ENCODE measurements around the gene MSRB1. TPM values are rescaled to one million over a fixed set of nuclear protein-coding genes. Genes with fewer than 3 reads are reported as not detected.

Gene MSRB1
- total RNA-seq, 2 donors from 2014 or later: 21.2 to 37.6 TPM

GRCh38 chr16:1981398-1981836 lies 38.4 kb upstream of the MSRB1 start, which contains the start of gene NOXO1:
Gene NOXO1 (minus strand): TSS chr16:1981469. CDS start chr16:1981179, 290 bp downstream.
- TF ChIP-seq, protein P1, sequence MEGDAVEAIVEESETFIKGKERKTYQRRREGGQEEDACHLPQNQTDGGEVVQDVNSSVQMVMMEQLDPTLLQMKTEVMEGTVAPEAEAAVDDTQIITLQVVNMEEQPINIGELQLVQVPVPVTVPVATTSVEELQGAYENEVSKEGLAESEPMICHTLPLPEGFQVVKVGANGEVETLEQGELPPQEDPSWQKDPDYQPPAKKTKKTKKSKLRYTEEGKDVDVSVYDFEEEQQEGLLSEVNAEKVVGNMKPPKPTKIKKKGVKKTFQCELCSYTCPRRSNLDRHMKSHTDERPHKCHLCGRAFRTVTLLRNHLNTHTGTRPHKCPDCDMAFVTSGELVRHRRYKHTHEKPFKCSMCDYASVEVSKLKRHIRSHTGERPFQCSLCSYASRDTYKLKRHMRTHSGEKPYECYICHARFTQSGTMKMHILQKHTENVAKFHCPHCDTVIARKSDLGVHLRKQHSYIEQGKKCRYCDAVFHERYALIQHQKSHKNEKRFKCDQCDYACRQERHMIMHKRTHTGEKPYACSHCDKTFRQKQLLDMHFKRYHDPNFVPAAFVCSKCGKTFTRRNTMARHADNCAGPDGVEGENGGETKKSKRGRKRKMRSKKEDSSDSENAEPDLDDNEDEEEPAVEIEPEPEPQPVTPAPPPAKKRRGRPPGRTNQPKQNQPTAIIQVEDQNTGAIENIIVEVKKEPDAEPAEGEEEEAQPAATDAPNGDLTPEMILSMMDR (IDR thresholded peaks at IDR 0.05): no peak
- H3K27me3 ChIP-seq (replicated peaks; ENCODE audit: insufficient read depth): no peaks in the 10 kb centered on the region
- H3K36me3 ChIP-seq: peaks cover 29% of the 10 kb centered on the region
- peaks cover 7 to 18% of the 10 kb centered on the region in 2 donors for H3K4me1 ChIP-seq (ENCODE audit: control insufficient read depth in 1 of 2, low read depth in 2 of 2)
- no peak for ATAC-seq (ENCODE audit: insufficient number of reproducible peaks, low FRiP score, low read depth)
- no peak within 1 kb of the TSS for H3K4me3 ChIP-seq
- no peak within 1 kb of the TSS for H3K27ac ChIP-seq
- H3K9me3 ChIP-seq: no peaks in the 10 kb centered on the region
- DNase-seq (ENCODE audit: low spot score): no peak

DNA sequence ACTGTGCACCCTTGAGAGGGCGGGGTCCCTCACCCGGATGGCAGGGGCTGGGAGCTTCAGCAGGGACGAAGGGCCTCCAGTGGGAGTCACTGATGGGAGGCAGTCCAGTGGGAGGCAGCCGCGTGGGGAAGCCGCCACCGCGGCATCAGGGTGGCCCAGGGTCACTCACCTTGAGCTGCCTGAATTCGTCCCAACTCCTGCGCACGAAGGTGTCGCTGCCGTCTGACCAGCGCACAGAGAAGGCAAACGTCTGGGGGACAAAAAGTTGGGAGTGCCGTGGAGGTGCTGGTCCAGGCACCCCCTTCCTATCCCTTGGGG lies 37.7 kb upstream of the MSRB1 start:
- ATAC-seq (ENCODE audit: insufficient number of reproducible peaks, low FRiP score, low read depth) (no peak), DNase-seq (ENCODE audit: low spot score) (no peak)
- no peaks in the 10 kb centered on the region for H3K9me3 ChIP-seq
- TF ChIP-seq, protein P1 (IDR thresholded peaks at IDR 0.05): no peak
- H3K4me3 ChIP-seq: no peak overlapping the region
- H3K27me3 ChIP-seq (replicated peaks; ENCODE audit: insufficient read depth): no peaks in the 10 kb centered on the region
- H3K4me1 ChIP-seq (ENCODE audit: control insufficient read depth in 1 of 2, low read depth in 2 of 2): peaks cover 7 to 18% of the 10 kb centered on the region in 2 donors
- H3K27ac ChIP-seq: no peak overlapping the region
- H3K36me3 ChIP-seq: peaks cover 29% of the 10 kb centered on the region

DNA sequence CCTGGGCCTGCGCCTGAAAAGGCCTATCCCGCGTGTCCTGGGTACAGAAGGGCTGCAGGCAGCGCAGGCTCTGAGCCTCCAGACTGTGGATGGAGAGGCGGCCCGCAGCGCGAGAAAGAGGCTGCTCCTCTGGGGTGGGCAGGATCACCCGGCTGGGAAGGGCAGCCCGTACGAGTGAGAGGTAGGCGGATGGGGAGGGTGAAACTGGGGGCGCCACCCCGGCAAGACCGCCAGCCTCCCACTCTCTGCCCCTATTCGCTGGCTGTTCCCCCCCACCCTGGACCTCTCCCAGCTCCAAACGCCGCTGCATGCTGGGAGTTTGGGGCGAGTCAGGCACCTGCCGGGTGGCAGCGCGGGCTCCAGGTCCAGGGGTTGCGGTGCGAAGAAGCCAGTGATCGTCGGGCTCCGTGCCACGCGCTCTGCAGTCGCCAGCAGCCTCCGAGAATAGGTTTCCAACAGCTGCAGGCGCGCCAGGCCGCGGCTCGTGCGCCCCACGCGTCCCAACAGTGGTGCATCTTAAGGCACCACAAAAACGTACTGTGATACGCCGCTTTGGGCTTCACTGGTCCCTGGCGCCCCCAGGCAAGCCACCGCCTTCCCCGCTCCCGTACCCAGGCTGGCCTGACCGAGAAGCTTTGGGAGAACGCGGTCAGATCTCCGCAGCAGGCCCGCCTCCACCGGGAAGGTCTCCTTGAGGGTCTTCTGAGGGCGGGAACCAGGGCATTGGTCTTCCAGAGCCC lies 37.2 kb upstream of the MSRB1 start:
- TF ChIP-seq, protein P1 (IDR thresholded peaks at IDR 0.05): no peak
- Histone ChIP-seq H3K36me3 (peaks cover 34% of the 10 kb centered on the region), H3K4me1 (ENCODE audit: control insufficient read depth in 1 of 2, low read depth in 2 of 2) (peaks cover 7 to 14% of the 10 kb centered on the region in 2 donors), H3K27ac (no peak overlapping the region), H3K4me3 (no peak overlapping the region), H3K9me3 (no peaks in the 10 kb centered on the region), H3K27me3 (replicated peaks; ENCODE audit: insufficient read depth) (no peaks in the 10 kb centered on the region)
- DNase-seq (ENCODE audit: low spot score) (no peak), ATAC-seq (ENCODE audit: insufficient number of reproducible peaks, low FRiP score, low read depth) (no peak)

- TF ChIP-seq, protein P1 (IDR thresholded peaks at IDR 0.05): no peak
- ATAC-seq (ENCODE audit: insufficient number of reproducible peaks, low FRiP score, low read depth) (no peak), DNase-seq (ENCODE audit: low spot score) (no peak)
- Histone ChIP-seq H3K9me3 (no peaks in the 10 kb centered on the region), H3K27ac (no peak overlapping the region), H3K4me1 (ENCODE audit: control insufficient read depth in 1 of 2, low read depth in 2 of 2) (peaks cover 0 to 7% of the 10 kb centered on the region in 2 donors), H3K4me3 (no peak overlapping the region), H3K36me3 (peaks cover 42% of the 10 kb centered on the region), H3K27me3 (replicated peaks; ENCODE audit: insufficient read depth) (no peaks in the 10 kb centered on the region)
Measured at GRCh38 chr16:1979271-1980029, 36.5 kb upstream of the MSRB1 start.

DNA sequence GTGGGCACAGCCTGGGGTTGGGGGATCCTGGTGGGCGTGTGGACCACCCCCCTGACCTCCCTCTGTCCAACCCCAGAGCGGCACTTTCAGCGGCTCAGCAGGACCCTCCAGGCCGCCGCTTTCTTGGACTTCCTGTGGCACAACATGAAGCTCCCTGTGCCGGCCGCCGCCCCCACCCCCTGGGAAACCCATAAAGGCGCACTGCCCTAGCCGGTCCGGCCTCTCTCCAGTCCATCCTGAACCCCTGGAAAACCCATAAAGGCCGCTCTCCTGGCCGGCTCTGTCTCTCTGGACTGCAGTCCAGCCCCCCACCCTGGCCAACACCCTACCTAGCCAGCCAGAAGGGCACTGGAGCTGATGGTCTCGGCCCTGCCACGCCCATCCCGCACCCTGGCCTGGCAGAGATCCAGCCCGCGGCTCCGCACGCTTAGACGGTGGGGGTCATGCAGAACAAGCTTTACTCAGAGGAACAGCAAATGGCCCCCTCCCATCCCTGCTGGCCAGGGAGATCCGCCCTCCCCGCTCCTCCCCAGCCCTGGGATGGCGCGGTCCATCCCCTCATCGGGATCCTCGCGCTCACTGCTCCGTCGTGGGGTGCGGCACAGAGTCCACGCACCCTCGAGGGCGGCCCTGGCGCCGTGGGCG lies 35.6 kb upstream of the MSRB1 start:
- peaks cover 0 to 6% of the 10 kb centered on the region in 2 donors for H3K4me1 ChIP-seq (ENCODE audit: control insufficient read depth in 1 of 2, low read depth in 2 of 2)
- H3K36me3 ChIP-seq: peaks cover 46% of the 10 kb centered on the region
- DNase-seq (ENCODE audit: low spot score): no peak
- no peaks in the 10 kb centered on the region for H3K9me3 ChIP-seq
- H3K27me3 ChIP-seq (replicated peaks; ENCODE audit: insufficient read depth): no peaks in the 10 kb centered on the region
- no peak for ATAC-seq (ENCODE audit: insufficient number of reproducible peaks, low FRiP score, low read depth)
- no peak overlapping the region for H3K4me3 ChIP-seq
- TF ChIP-seq, protein P1 (IDR thresholded peaks at IDR 0.05): no peak
- no peak overlapping the region for H3K27ac ChIP-seq
